ENCODE data around the gene EPOP. TPM values are rescaled to one million over a fixed set of nuclear protein-coding genes. Genes with fewer than 3 reads are reported as not detected.

Gene EPOP
- total and polyA plus RNA-seq, 2 of the 13 experiments (the other 11 are each of a cell fraction or from before 2014, with no cell fraction given): 14.7 to 37.8 TPM

DNA sequence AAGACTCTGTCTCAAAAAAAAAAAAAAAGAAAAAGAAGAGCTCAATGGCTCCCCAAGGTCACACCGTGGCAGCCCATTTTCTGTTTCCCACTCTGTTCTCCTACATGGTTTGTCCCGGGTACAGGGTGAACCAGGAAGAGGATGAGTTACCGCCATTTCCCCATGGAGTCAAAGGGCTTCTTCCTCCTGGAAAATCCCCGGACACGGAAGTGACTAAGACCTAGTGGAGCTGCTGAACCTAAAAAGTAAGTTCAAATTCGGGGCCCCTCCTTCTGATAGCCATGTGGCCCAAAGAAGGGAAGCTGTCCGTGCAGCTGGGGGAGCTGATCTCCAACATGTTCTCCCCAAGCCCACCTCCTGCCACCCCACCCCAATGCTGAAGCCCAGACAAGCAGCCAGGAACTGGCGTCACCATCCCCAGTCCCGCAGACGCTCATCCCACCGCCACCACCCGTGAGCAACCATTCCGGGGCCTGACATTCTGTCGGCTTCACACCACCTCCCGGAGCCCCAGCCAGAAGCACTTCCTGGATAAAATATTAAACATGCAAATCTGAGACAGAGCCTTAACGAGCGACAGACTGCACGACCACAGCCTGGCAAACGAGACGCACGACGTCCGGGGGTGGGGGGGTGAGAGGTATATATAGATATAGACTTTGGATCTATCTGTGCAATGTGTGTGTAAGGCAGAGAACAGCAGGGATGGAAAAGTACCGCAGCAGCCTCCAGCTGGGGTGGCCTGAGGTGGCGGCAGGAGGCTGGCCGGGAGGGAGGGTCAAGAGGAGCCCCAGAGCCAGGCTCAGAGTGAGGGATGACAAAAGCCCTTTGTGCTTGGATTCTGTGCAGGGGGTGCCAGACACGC lies 17.6 kb downstream of the EPOP start (continued):
- peak; percentile 75; the same call in 1 of the 2 replicates for TF ChIP-seq SIX1 (CRISPR knock-in tag; IDR thresholded peaks at IDR 0.05; ENCODE audit: borderline replicate concordance)
- no peak for TF ChIP-seq SMARCC2 (IDR thresholded peaks at IDR 0.05)
- TF ChIP-seq MLXIP (CRISPR knock-in tag; IDR thresholded peaks at IDR 0.05; ENCODE audit: borderline replicate concordance): no peak
- TF ChIP-seq DR1 (CRISPR knock-in tag; IDR thresholded peaks at IDR 0.05): peak; percentile 93
- peak; percentile 67 for TF ChIP-seq ZFX (CRISPR knock-in tag; IDR thresholded peaks at IDR 0.05; ENCODE audit: low read depth)
- TF ChIP-seq KAT8 (CRISPR knock-in tag; IDR thresholded peaks at IDR 0.05): peak; percentile 83
- TF ChIP-seq SOX13 (IDR thresholded peaks at IDR 0.05): no peak; the same call in 1 of the 2 replicates
- peak; percentile 73 to 82; a peak in 2 of 4 replicates for TF ChIP-seq SOX13 (CRISPR knock-in tag; conservative IDR thresholded peaks at IDR 0.05 in 1 of 2, IDR thresholded peaks at IDR 0.05 in 1 of 2)
- TF ChIP-seq GTF3A (CRISPR knock-in tag; conservative IDR thresholded peaks at IDR 0.05): no peak
- TF ChIP-seq, protein P1, sequence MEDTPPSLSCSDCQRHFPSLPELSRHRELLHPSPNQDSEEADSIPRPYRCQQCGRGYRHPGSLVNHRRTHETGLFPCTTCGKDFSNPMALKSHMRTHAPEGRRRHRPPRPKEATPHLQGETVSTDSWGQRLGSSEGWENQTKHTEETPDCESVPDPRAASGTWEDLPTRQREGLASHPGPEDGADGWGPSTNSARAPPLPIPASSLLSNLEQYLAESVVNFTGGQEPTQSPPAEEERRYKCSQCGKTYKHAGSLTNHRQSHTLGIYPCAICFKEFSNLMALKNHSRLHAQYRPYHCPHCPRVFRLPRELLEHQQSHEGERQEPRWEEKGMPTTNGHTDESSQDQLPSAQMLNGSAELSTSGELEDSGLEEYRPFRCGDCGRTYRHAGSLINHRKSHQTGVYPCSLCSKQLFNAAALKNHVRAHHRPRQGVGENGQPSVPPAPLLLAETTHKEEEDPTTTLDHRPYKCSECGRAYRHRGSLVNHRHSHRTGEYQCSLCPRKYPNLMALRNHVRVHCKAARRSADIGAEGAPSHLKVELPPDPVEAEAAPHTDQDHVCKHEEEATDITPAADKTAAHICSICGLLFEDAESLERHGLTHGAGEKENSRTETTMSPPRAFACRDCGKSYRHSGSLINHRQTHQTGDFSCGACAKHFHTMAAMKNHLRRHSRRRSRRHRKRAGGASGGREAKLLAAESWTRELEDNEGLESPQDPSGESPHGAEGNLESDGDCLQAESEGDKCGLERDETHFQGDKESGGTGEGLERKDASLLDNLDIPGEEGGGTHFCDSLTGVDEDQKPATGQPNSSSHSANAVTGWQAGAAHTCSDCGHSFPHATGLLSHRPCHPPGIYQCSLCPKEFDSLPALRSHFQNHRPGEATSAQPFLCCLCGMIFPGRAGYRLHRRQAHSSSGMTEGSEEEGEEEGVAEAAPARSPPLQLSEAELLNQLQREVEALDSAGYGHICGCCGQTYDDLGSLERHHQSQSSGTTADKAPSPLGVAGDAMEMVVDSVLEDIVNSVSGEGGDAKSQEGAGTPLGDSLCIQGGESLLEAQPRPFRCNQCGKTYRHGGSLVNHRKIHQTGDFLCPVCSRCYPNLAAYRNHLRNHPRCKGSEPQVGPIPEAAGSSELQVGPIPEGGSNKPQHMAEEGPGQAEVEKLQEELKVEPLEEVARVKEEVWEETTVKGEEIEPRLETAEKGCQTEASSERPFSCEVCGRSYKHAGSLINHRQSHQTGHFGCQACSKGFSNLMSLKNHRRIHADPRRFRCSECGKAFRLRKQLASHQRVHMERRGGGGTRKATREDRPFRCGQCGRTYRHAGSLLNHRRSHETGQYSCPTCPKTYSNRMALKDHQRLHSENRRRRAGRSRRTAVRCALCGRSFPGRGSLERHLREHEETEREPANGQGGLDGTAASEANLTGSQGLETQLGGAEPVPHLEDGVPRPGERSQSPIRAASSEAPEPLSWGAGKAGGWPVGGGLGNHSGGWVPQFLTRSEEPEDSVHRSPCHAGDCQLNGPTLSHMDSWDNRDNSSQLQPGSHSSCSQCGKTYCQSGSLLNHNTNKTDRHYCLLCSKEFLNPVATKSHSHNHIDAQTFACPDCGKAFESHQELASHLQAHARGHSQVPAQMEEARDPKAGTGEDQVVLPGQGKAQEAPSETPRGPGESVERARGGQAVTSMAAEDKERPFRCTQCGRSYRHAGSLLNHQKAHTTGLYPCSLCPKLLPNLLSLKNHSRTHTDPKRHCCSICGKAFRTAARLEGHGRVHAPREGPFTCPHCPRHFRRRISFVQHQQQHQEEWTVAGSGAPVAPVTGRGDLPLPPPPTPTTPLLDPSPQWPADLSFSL (CRISPR knock-in tag; IDR thresholded peaks at IDR 0.05): no peak
- no peak for TF ChIP-seq ZNF251 (CRISPR knock-in tag; IDR thresholded peaks at IDR 0.05)
- TF ChIP-seq ZNF17 (CRISPR knock-in tag; IDR thresholded peaks at IDR 0.05): peak; percentile 57; the same call in 1 of the 2 replicates
- TF ChIP-seq IKZF4 (CRISPR knock-in tag; IDR thresholded peaks at IDR 0.05; ENCODE audit: borderline replicate concordance, low read depth, not compliant biosample characterization): no peak
- TF ChIP-seq CBX5 (CRISPR knock-in tag; IDR thresholded peaks at IDR 0.05; ENCODE audit: borderline replicate concordance): no peak
- TF ChIP-seq SUZ12 (IDR thresholded peaks at IDR 0.05; ENCODE audit: low read depth, low read length): no peak
- peak; percentile 96 for TF ChIP-seq POLR2AphosphoS5 (IDR thresholded peaks at IDR 0.05; ENCODE audit: low read depth, low read length)
- TF ChIP-seq, protein P2, sequence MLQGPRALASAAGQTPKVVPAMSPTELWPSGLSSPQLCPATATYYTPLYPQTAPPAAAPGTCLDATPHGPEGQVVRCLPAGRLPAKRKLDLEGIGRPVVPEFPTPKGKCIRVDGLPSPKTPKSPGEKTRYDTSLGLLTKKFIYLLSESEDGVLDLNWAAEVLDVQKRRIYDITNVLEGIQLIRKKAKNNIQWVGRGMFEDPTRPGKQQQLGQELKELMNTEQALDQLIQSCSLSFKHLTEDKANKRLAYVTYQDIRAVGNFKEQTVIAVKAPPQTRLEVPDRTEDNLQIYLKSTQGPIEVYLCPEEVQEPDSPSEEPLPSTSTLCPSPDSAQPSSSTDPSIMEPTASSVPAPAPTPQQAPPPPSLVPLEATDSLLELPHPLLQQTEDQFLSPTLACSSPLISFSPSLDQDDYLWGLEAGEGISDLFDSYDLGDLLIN (CRISPR knock-in tag; IDR thresholded peaks at IDR 0.05; ENCODE audit: borderline replicate concordance): no peak; the same call in 1 of the 2 replicates
- TF ChIP-seq ZNF230 (CRISPR knock-in tag; IDR thresholded peaks at IDR 0.05): peak; percentile 84; the same call in 1 of the 2 replicates
- TF ChIP-seq MAFF (IDR thresholded peaks at IDR 0.05; ENCODE audit: low read depth, low read length): 0 out of 2 replicates have a peak, but pooled peaks have one; percentile 11
